GM21390 (cell line): ENCODE data around the gene PRAMEF20.

Experiments used
- ATAC-seq: cut with Tn5 transposase; IDR thresholded peaks from one replicate; pipeline ENCODE4 v1.9.1; 2021; ENCODE audit not compliant: unreplicated experiment

Gene PRAMEF20

DNA sequence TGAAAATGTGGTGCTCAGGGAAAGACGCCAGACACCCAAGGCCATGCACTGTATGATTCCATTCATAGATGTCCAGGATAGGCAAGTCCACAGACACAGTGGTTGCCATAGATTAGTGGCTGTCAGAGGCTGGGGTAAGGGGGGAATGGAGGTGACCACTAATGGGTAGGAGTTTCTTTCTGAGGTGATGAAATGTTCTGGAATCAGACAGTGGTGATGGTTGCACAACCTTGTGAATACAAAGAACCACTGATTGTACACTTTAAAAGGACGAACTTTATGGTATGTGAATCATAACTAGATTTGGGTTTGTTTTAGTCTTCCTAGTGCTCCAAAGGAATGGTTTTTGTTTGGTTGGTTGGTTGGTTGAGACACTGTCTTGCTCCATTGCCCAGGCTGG is 51.7 kb downstream of the PRAMEF20 start:
- ATAC-seq, result no peak

DNA sequence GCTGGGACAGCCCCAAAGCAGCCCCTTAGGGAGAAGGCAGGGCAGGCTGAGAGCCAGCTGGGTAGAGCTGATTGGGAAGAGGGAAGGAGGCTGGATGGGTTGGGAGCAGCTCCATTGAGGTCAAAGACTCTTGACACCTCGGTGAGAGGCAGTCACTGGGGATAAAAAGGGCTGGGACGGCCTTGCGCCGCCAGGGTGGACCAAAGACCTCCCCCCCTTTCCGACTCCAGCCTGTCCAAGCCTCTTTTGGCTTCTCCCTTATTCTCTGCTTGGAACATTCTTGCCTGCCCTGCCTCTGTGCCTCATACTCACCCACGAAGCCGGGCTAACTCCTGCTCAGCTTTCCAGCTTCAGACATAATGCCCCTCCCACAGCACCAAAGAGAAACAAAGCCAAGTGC is 52.4 kb downstream of the PRAMEF20 start:
- no peak for ATAC-seq

DNA sequence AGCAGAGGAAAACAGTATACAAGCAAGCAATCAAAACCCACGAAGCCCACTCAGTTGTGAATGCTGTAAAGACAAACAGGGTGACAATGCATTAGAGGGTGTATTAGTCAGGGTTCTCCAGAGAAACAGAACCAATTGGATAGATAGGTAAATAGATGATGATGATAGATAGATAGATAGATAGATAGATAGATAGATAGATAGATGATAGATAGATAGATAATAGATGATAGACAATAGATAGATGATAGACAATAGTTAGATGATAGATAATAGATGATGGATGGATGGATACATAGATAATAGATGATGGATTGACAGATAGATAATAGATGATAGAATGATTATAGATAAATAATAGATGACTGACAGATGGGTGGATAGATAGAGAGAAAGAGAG is 55.3 kb downstream of the PRAMEF20 start:
- ATAC-seq, result no peak

DNA sequence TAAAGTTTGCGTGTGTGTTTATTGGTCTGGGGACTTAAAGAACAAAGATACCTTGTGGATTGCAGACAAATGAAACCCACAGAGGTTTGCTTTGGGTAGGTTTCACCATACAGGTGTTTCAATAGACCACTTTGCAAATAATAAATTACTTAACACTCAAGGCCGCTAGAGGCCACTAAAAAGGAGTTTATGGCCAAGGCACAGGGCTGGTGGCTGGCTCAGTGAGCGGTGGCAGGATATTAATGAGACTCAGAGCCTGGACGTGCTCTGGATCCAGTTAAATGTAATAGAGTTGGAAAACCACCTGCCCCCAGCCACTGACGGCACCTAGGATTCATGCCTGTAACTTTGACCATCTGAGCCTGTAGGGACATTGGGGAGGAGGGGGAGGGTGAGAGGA is 59.1 kb downstream of the PRAMEF20 start:
- no peak for ATAC-seq
